Caco-2 (cell line): ENCODE results near the gene PFN4. TPM values are rescaled to one million over a fixed set of nuclear protein-coding genes. Genes with fewer than 3 reads are reported as not detected.

Experiments
- BruUV-seq: library from RNA; stranded (reverse); fragments of 400-500 nt; replicated peaks from 2 replicates; lab custom pipeline; 2021; lab: Mats Ljungman, UMichigan
- CTCF ChIA-PET: fragments of 300-600 bp; sonication (Branson Sonifier 250); formaldehyde crosslinking; loops from one replicate; lab custom pipeline; 2022; ENCODE audit warnings: antibody characterized with exemption; lab: Charles Lee
- POLR2A ChIA-PET: fragments of 300-600 bp; sonication (Branson Sonifier 250); formaldehyde crosslinking; loops from one replicate; lab custom pipeline; 2022; ENCODE audit warnings: antibody characterized with exemption; lab: Charles Lee
- DNase-seq, 2 experiments: peaks; one replicate each; pipeline versions ENCODE4 v3.0.0 to v3.0.0-alpha.2; 2020 to 2022
- H3K27me3 ChIP-seq: replicated peaks from 2 replicates; pipeline ENCODE4 v1.6.0; 2011; ENCODE audit warnings: low read length; ENCODE audit not compliant: control insufficient read depth, insufficient read depth
- H3K36me3 ChIP-seq: 2 replicates; pipeline ENCODE4 v1.5.1; 2011; ENCODE audit warnings: low read length; ENCODE audit not compliant: control insufficient read depth, insufficient read depth
- H3K4me1 ChIP-seq: fragments of 250-450 bp; sonication (Bioruptor Pico); 2 replicates; pipeline ENCODE4 v1.5.1; 2020; ENCODE audit warnings: mild to moderate bottlenecking
- H3K4me3 ChIP-seq: 2 replicates; pipeline ENCODE4 v1.5.1; 2011; ENCODE audit warnings: low read depth, mild to moderate bottlenecking, control low read depth, low read length
- H3K9me3 ChIP-seq: fragments of 250-450 bp; sonication (Bioruptor Pico); 2 replicates; pipeline ENCODE4 v1.5.1; 2020; ENCODE audit warnings: mild to moderate bottlenecking, moderate library complexity
- H3K27ac Mint-ChIP-seq: one replicate; pipeline ENCODE4 v1.8.0; 2022; ENCODE audit warnings: mixed read lengths; ENCODE audit not compliant: unreplicated experiment
- H3K27me3 Mint-ChIP-seq: one replicate; pipeline ENCODE4 v1.8.0; 2022; ENCODE audit warnings: mixed read lengths; ENCODE audit not compliant: insufficient read depth, unreplicated experiment
- H3K36me3 Mint-ChIP-seq: one replicate; pipeline ENCODE4 v1.8.0; 2022; ENCODE audit warnings: mild to moderate bottlenecking, mixed read lengths; ENCODE audit not compliant: insufficient read depth, unreplicated experiment
- H3K4me1 Mint-ChIP-seq: one replicate; pipeline ENCODE4 v1.8.0; 2022; ENCODE audit warnings: low read depth, mixed read lengths; ENCODE audit not compliant: unreplicated experiment
- H3K4me3 Mint-ChIP-seq: one replicate; pipeline ENCODE4 v1.8.0; 2022; ENCODE audit warnings: mild to moderate bottlenecking, moderate library complexity, mixed read lengths; ENCODE audit not compliant: unreplicated experiment
- H3K9me3 Mint-ChIP-seq: one replicate; pipeline ENCODE4 v1.8.0; 2022; ENCODE audit warnings: mixed read lengths; ENCODE audit not compliant: unreplicated experiment
- intact Hi-C: fragments of 100-400 bp; cut with micrococcal nuclease; formaldehyde crosslinking; loops from one replicate; pipeline ENCODE4 v1.10.0; 2022; ENCODE audit not compliant: unreplicated experiment
- total RNA-seq: library from RNA; stranded (reverse); gene quantifications from 2 replicates; pipeline ENCODE4 v1.2.3, GENCODE V29; 2022
- TF ChIP-seq, protein P1 (sequence below), 2 experiments: fragments of 200-600 bp in 1 of 2; IDR thresholded peaks; 1 replicate in 1 of 2; 2 replicates in 1 of 2; pipeline versions ENCODE4 v1.5.1 to v1.8.0; 2011 to 2022; ENCODE audit warnings: antibody characterized with exemption in 1 of 2, control low read depth in 1 of 2, inconsistent platforms in 1 of 2, low read depth in 1 of 2, low read length in 1 of 2, mild to moderate bottlenecking in 1 of 2, moderate library complexity in 1 of 2; ENCODE audit not compliant: insufficient read depth in 1 of 2, severe bottlenecking in 1 of 2, unreplicated experiment in 1 of 2

Gene PFN4
- total RNA-seq, 1 experiment from 2014 or later: 1.4 TPM

DNA sequence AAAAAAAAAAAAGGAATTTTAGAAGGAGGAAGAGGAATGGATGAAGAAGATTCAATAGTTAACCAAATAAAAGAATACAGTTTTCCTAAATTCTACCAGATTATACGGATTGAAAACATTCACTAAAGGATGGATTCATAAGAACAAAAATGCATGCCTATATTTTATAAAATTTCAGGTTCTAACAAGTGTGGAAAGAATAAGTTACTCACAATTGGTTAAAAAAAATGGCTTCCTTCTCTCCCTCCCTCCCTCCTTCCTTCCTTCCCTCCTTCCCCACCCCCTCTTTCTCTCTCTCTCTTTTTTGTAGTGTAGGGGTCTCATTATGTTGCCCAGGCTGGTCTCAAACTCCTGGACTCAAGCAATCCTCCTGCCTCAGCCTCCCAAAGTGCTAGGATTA lies 36.9 kb downstream of the PFN4 start:
- ChIA-PET POLR2A (no interaction called here), CTCF (no interaction called here)
- H3K9me3 Mint-ChIP-seq: no peaks in the 10 kb centered on the region
- BruUV-seq: no TSS peak
- no peak overlapping the region for H3K27ac Mint-ChIP-seq
- H3K4me1 Mint-ChIP-seq: peaks cover 13% of the 10 kb centered on the region
- 0 out of 2 replicates have a peak, but pooled peaks cover 3% of the 10 kb centered on the region for H3K36me3 ChIP-seq
- H3K4me1 ChIP-seq: peaks cover 8% of the 10 kb centered on the region
- no peaks in the 10 kb centered on the region for H3K9me3 ChIP-seq
- no peak for DNase-seq
- H3K4me3 Mint-ChIP-seq: peak overlapping the region; percentile 22
- peaks cover 34% of the 10 kb centered on the region for H3K36me3 Mint-ChIP-seq
- H3K27me3 Mint-ChIP-seq: no peaks in the 10 kb centered on the region
- TF ChIP-seq, protein P1, sequence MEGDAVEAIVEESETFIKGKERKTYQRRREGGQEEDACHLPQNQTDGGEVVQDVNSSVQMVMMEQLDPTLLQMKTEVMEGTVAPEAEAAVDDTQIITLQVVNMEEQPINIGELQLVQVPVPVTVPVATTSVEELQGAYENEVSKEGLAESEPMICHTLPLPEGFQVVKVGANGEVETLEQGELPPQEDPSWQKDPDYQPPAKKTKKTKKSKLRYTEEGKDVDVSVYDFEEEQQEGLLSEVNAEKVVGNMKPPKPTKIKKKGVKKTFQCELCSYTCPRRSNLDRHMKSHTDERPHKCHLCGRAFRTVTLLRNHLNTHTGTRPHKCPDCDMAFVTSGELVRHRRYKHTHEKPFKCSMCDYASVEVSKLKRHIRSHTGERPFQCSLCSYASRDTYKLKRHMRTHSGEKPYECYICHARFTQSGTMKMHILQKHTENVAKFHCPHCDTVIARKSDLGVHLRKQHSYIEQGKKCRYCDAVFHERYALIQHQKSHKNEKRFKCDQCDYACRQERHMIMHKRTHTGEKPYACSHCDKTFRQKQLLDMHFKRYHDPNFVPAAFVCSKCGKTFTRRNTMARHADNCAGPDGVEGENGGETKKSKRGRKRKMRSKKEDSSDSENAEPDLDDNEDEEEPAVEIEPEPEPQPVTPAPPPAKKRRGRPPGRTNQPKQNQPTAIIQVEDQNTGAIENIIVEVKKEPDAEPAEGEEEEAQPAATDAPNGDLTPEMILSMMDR (IDR thresholded peaks at IDR 0.05; ENCODE audit: insufficient read depth in 1 of 2, low read depth in 1 of 2, low read length in 1 of 2, severe bottlenecking in 1 of 2, unreplicated experiment in 1 of 2): no peak
- intact Hi-C loops: no loop called here
- H3K4me3 ChIP-seq: no peak overlapping the region
- no peaks in the 10 kb centered on the region for H3K27me3 ChIP-seq

DNA sequence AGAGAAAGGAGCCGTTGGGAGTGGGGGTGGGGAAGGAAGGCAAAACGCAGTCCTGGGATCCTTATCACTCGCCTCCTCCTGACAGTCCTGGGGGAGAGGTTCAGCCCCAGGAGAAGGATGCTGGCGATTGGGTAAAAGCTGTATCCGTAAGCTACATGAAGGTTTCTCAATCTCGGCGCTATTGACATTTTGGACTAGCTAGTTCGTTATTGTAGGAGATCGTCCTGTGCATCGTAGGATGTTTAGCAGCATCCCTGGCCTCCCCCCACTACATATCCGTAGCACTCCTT lies 38.0 kb downstream of the PFN4 start:
- peak overlapping the region; percentile 54 for H3K4me3 ChIP-seq
- peaks cover 8% of the 10 kb centered on the region for H3K4me1 ChIP-seq
- TF ChIP-seq, protein P1 (IDR thresholded peaks at IDR 0.05; ENCODE audit: insufficient read depth in 1 of 2, low read depth in 1 of 2, low read length in 1 of 2, severe bottlenecking in 1 of 2, unreplicated experiment in 1 of 2): no peak
- no peak for DNase-seq
- intact Hi-C loops: loop anchor here (2.0 kb wide), 3 partner anchors 72 to 298 kb away; partner anchors contain the start of gene UBXN2A
- Mint-ChIP-seq H3K27ac (peak overlapping the region; percentile 91), H3K9me3 (no peaks in the 10 kb centered on the region), H3K27me3 (no peaks in the 10 kb centered on the region), H3K4me3 (peak overlapping the region; percentile 82), H3K4me1 (peaks cover 13% of the 10 kb centered on the region), H3K36me3 (peaks cover 41% of the 10 kb centered on the region)
- CTCF ChIA-PET: interaction anchor here (0.5 to 2.2 kb wide), 6 partner anchors 9 to 145 kb away, joined by 3 to 22 read pairs (median 9); partner anchors contain the start of genes SF3B6 and WDCP
- TSS peak; percentile 58 for BruUV-seq
- H3K27me3 ChIP-seq: no peaks in the 10 kb centered on the region
- 0 out of 2 replicates have a peak, but pooled peaks cover 3% of the 10 kb centered on the region for H3K36me3 ChIP-seq
- no peaks in the 10 kb centered on the region for H3K9me3 ChIP-seq
- POLR2A ChIA-PET: interaction anchor here (1.8 to 2.4 kb wide), 2 partner anchors 9 to 159 kb away, joined by 8 to 39 read pairs; partner anchors contain the start of genes ATAD2B and SF3B6

DNA sequence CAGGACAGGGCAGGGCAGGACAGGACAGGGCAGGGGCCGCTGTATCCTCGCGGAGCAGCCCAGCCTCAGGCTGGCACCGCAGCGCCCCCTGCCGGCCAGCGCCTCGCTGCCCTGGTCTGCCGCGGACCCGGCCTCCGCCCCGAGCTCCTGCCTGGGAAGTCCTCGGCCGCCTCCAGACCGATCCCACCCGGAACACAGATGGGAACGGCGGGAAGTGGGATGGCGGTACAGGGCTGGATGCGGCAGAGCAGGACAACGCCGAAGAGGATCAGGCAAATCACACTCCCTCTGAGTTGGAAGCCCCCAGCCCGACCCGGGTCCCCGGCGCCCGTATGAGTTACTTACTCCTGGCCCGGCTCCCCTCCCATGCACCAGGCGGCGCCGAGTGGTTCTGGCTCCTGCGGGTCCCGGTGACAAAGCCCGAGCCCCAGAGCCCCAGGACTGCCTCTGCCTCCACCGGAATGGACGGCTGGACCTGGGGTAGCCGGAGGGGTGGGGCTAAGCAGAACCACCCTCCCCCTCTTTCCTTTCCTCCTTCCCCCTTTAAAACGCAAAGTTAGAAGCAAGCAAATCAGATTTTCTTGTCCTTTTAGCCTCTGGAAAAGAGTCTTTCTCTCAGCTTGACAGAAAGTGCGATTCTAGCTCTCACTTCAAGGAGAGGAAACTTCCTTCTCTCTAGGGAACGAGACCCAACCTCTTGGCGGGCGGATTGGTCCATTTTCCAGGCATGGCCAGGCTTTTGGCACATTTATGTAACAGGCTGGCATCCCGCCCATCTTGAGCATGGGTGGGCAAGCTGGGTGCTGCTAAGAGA lies 38.5 kb downstream of the PFN4 start, which contains the start of gene TP53I3:
TSS of gene TP53I3 (minus strand) at position 449 of the 814 bp plus-strand sequence. CDS start 508 bp downstream, outside the sequence.
- no peaks in the 10 kb centered on the region for H3K9me3 ChIP-seq
- 0 out of 2 replicates have a peak, but pooled peaks cover 3% of the 10 kb centered on the region for H3K36me3 ChIP-seq
- no peaks in the 10 kb centered on the region for H3K9me3 Mint-ChIP-seq
- peak within 1 kb of the TSS; percentile 91 for H3K27ac Mint-ChIP-seq
- peak; percentile 94 to 99 for DNase-seq
- intact Hi-C loops: loop anchor here (1.0 to 2.0 kb wide), 11 partner anchors 8 to 298 kb away; partner anchors contain the start of genes ATAD2B, FAM228B, PFN4 and SF3B6
- TF ChIP-seq, protein P1 (IDR thresholded peaks at IDR 0.05; ENCODE audit: insufficient read depth in 1 of 2, low read depth in 1 of 2, low read length in 1 of 2, severe bottlenecking in 1 of 2, unreplicated experiment in 1 of 2): peak; percentile 71 to 95
- BruUV-seq: no TSS peak
- peak within 1 kb of the TSS; percentile 82 for H3K4me3 Mint-ChIP-seq
- H3K4me3 ChIP-seq: peak within 1 kb of the TSS; percentile 54
- H3K27me3 ChIP-seq: no peaks in the 10 kb centered on the region
- H3K27me3 Mint-ChIP-seq: no peaks in the 10 kb centered on the region
- H3K4me1 Mint-ChIP-seq: peaks cover 13% of the 10 kb centered on the region
- peaks cover 8% of the 10 kb centered on the region for H3K4me1 ChIP-seq
- peaks cover 46% of the 10 kb centered on the region for H3K36me3 Mint-ChIP-seq
- POLR2A ChIA-PET: interaction anchor here (1.0 to 2.4 kb wide), 9 partner anchors 8 to 709 kb away, joined by 3 to 39 read pairs (median 7); partner anchors contain the start of genes ATAD2B, FAM228B, SF3B6 and WDCP
- CTCF ChIA-PET: interaction anchor here (0.6 to 2.3 kb wide), 27 partner anchors 8 to 260 kb away, joined by 3 to 64 read pairs (median 4); partner anchors contain the start of genes ATAD2B, FAM228B, MFSD2B and SF3B6
